Measurements from ENCODE around the gene C1QTNF9B. TPM values are rescaled to one million over a fixed set of nuclear protein-coding genes. Genes with fewer than 3 reads are reported as not detected.

The C1QTNF9B gene
- total and polyA plus RNA-seq, 2 of the 13 experiments (the other 11 are each of a cell fraction or from before 2014, with no cell fraction given): not detected

GRCh38 chr13:23901365-23901764, 4.1 kb upstream of the C1QTNF9B start (continued):
- TF ChIP-seq, protein P1, sequence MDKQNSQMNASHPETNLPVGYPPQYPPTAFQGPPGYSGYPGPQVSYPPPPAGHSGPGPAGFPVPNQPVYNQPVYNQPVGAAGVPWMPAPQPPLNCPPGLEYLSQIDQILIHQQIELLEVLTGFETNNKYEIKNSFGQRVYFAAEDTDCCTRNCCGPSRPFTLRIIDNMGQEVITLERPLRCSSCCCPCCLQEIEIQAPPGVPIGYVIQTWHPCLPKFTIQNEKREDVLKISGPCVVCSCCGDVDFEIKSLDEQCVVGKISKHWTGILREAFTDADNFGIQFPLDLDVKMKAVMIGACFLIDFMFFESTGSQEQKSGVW (CRISPR knock-in tag; IDR thresholded peaks at IDR 0.05; ENCODE audit: borderline replicate concordance): no peak
- no peak for TF ChIP-seq ISX (CRISPR knock-in tag; conservative IDR thresholded peaks at IDR 0.05)
- TF ChIP-seq AGO2 (optimal IDR thresholded peaks at IDR 0.05; ENCODE audit: low read depth, low read length): no peak
- TF ChIP-seq SMAD3 (CRISPR knock-in tag; IDR thresholded peaks at IDR 0.05): no peak
- no peak for TF ChIP-seq RFXAP (CRISPR knock-in tag; IDR thresholded peaks at IDR 0.05; ENCODE audit: borderline replicate concordance)
- TF ChIP-seq, protein P2, sequence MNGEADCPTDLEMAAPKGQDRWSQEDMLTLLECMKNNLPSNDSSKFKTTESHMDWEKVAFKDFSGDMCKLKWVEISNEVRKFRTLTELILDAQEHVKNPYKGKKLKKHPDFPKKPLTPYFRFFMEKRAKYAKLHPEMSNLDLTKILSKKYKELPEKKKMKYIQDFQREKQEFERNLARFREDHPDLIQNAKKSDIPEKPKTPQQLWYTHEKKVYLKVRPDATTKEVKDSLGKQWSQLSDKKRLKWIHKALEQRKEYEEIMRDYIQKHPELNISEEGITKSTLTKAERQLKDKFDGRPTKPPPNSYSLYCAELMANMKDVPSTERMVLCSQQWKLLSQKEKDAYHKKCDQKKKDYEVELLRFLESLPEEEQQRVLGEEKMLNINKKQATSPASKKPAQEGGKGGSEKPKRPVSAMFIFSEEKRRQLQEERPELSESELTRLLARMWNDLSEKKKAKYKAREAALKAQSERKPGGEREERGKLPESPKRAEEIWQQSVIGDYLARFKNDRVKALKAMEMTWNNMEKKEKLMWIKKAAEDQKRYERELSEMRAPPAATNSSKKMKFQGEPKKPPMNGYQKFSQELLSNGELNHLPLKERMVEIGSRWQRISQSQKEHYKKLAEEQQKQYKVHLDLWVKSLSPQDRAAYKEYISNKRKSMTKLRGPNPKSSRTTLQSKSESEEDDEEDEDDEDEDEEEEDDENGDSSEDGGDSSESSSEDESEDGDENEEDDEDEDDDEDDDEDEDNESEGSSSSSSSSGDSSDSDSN (CRISPR knock-in tag; IDR thresholded peaks at IDR 0.05): no peak
- no peak for TF ChIP-seq AGO1 (IDR thresholded peaks at IDR 0.05; ENCODE audit: low read depth, low read length, poor library complexity, severe bottlenecking)

GRCh38 chr13:23899555-23899954, 2.3 kb upstream of the C1QTNF9B start:
- H3K4me2 ChIP-seq (ENCODE audit: low read depth, low read length): no peak overlapping the region
- no peak for TF ChIP-seq ZNF33A (CRISPR knock-in tag; IDR thresholded peaks at IDR 0.05; ENCODE audit: borderline replicate concordance)
- peak; percentile 65 for TF ChIP-seq STAG1 (CRISPR knock-in tag; IDR thresholded peaks at IDR 0.05)
- TF ChIP-seq SMC3 (IDR thresholded peaks at IDR 0.05; ENCODE audit: low read length): peak; percentile 58
- TF ChIP-seq, protein P3, sequence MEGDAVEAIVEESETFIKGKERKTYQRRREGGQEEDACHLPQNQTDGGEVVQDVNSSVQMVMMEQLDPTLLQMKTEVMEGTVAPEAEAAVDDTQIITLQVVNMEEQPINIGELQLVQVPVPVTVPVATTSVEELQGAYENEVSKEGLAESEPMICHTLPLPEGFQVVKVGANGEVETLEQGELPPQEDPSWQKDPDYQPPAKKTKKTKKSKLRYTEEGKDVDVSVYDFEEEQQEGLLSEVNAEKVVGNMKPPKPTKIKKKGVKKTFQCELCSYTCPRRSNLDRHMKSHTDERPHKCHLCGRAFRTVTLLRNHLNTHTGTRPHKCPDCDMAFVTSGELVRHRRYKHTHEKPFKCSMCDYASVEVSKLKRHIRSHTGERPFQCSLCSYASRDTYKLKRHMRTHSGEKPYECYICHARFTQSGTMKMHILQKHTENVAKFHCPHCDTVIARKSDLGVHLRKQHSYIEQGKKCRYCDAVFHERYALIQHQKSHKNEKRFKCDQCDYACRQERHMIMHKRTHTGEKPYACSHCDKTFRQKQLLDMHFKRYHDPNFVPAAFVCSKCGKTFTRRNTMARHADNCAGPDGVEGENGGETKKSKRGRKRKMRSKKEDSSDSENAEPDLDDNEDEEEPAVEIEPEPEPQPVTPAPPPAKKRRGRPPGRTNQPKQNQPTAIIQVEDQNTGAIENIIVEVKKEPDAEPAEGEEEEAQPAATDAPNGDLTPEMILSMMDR (CRISPR knock-in tag; IDR thresholded peaks at IDR 0.05): peak; percentile 43; the same call in 1 of the 2 replicates
- TF ChIP-seq KDM2A (CRISPR knock-in tag; IDR thresholded peaks at IDR 0.05; ENCODE audit: borderline replicate concordance, low read depth): no peak
- no peak for TF ChIP-seq HNRNPUL1 (IDR thresholded peaks at IDR 0.05; ENCODE audit: low read depth, low read length)
- CTCF ChIA-PET (ENCODE audit: low intra/inter-chr PET ratio, low total read pairs): interaction anchor here (0.7 to 1.4 kb wide), 4 partner anchors 24 to 433 kb away, joined by 3 to 8 read pairs (median 5); no protein-coding TSS in a partner anchor
- no TSS peak for BruUV-seq (replicated peaks)
- peak; percentile 86 for FAIRE-seq
- no peaks in the 10 kb centered on the region for H3K79me2 ChIP-seq (ENCODE audit: insufficient read depth, low read length)
- intact Hi-C loops (cut with micrococcal nuclease; ENCODE audit: unreplicated experiment) (loop anchor here (1.0 to 2.0 kb wide), 2 partner anchors 23 to 184 kb away; no protein-coding TSS in a partner anchor), in situ Hi-C loops (cut with HindIII; ENCODE audit: extremely low pct_ligation_motif_present, low pct_unique_long_range_greater_than_20kb) (loop anchor here (25.0 kb wide), 1 partner anchor 312 kb away; no protein-coding TSS in a partner anchor)
- peak; percentile 61 for ATAC-seq
- H2AFZ ChIP-seq (ENCODE audit: low read length): no peak overlapping the region
- no peaks in the 10 kb centered on the region for H3K4me1 ChIP-seq (ENCODE audit: insufficient read depth, low read length)
- no peak overlapping the region for H3K9ac ChIP-seq (ENCODE audit: insufficient read depth, low read depth, low read length)
- no peaks in the 10 kb centered on the region for H3K9me3 ChIP-seq (ENCODE audit: low read length)
- DNase-seq (ENCODE audit: low spot score): peak; percentile 36
- H3K36me3 ChIP-seq (replicated peaks in 1 of 2; ENCODE audit: control insufficient read depth in 1 of 2, insufficient read depth in 2 of 2, low read length in 2 of 2): no peaks in the 10 kb centered on the region
- no peaks in the 10 kb centered on the region for H4K20me1 ChIP-seq (ENCODE audit: insufficient read depth, low read length)
- WGBS (ENCODE audit: low lambda C conversion rate): 3% methylated on average over 4 of the region's 4 CpGs
- H3K4me3 ChIP-seq (replicated peaks in 1 of 3; ENCODE audit: insufficient read depth in 1 of 3, low read depth in 2 of 3, low read length in 3 of 3): no peak overlapping the region
- H3K27me3 ChIP-seq (ENCODE audit: control insufficient read depth in 1 of 2, insufficient read depth in 2 of 2, low read length in 2 of 2): peaks cover 3 to 14% of the 10 kb centered on the region in 2 experiments; a peak in 2 of 5 replicates
- POLR2A ChIA-PET: no interaction called here
- H3K27ac ChIP-seq (ENCODE audit: extremely low read length, insufficient read depth, low read length): no peak overlapping the region

All from HepG2 (cell line).